HepG2 (cell line): ENCODE results near the gene FGFBP2. TPM values are rescaled to one million over a fixed set of nuclear protein-coding genes. Genes with fewer than 3 reads are reported as not detected.

Experiments
- ATAC-seq: fragments of 200-7000 bp; cut with Tn5 transposase; 3 replicates; pipeline ENCODE4 v1.9.1; 2020; ENCODE audit warnings: mild to moderate bottlenecking, moderate library complexity
- BruUV-seq: library from RNA; stranded (reverse); fragments of 400-500 nt; replicated peaks from 2 replicates; lab custom pipeline; 2021; lab: Mats Ljungman, UMichigan
- CTCF ChIA-PET: fragments of 300-600 bp; formaldehyde crosslinking; extraction: SDS; loops from one replicate; lab custom pipeline; 2021; ENCODE audit warnings: low total read pairs, inconsistent platforms, low intra/inter-chr PET ratio; lab: Yijun Ruan, JAX
- POLR2A ChIA-PET: fragments of 350-600 bp; sonication (Branson Sonifier 250); formaldehyde crosslinking; loops from one replicate; lab custom pipeline; 2020; ENCODE audit warnings: antibody characterized with exemption, inconsistent platforms; lab: Yijun Ruan, JAX
- DNase-seq: peaks from one replicate; pipeline ENCODE4 v3.0.0-alpha.2; 2015; ENCODE audit warnings: low spot score
- FAIRE-seq: peaks from 3 replicates; lab custom pipeline; 2011; peaks lifted over from hg19 to GRCh38; lab: Jason Lieb, UNC
- H2AFZ ChIP-seq: one replicate; pipeline ENCODE4 v1.6.1; 2011; ENCODE audit warnings: low read length, inconsistent platforms
- H3K27ac ChIP-seq: fragments of 300-600 bp; 3 replicates; pipeline ENCODE4 v1.8.0; 2011; ENCODE audit warnings: mixed run types, mild to moderate bottlenecking, mixed read lengths, low read length, inconsistent platforms; ENCODE audit not compliant: insufficient read depth; ENCODE audit errors: extremely low read length
- H3K27me3 ChIP-seq, 2 experiments: fragments of 200-600 bp in 1 of 2; 2 replicates in 1 of 2; 3 replicates in 1 of 2; pipeline versions ENCODE4 v1.6.0 to v1.8.0; 2011; ENCODE audit warnings: low read length in 2 of 2, mild to moderate bottlenecking in 2 of 2, moderate library complexity in 2 of 2, inconsistent platforms in 1 of 2; ENCODE audit not compliant: insufficient read depth in 2 of 2, control insufficient read depth in 1 of 2
- H3K36me3 ChIP-seq, 2 experiments: fragments of 200-600 bp in 1 of 2; replicated peaks in 1 of 2; 2 replicates in 1 of 2; 3 replicates in 1 of 2; pipeline versions ENCODE4 v1.5.1 to v1.8.0; 2011; ENCODE audit warnings: low read length in 2 of 2, inconsistent platforms in 1 of 2; ENCODE audit not compliant: insufficient read depth in 2 of 2, control insufficient read depth in 1 of 2
- H3K4me1 ChIP-seq: 2 replicates; pipeline ENCODE4 v1.5.1; 2012; ENCODE audit warnings: low read length, inconsistent platforms; ENCODE audit not compliant: insufficient read depth
- H3K4me2 ChIP-seq: 2 replicates; pipeline ENCODE4 v1.6.0; 2011; ENCODE audit warnings: low read depth, low read length, inconsistent platforms
- H3K4me3 ChIP-seq, 3 experiments: fragments of 200-600 bp in 1 of 3; sonication (generic), shearing (Covaris generic) in 1 of 3; replicated peaks in 1 of 3; 2 replicates each; pipeline ENCODE4 v1.5.1; 2011 to 2016; ENCODE audit warnings: low read length in 3 of 3, inconsistent platforms in 2 of 3, low read depth in 2 of 3, mild to moderate bottlenecking in 2 of 3, control low read depth in 1 of 3, mixed read lengths in 1 of 3; ENCODE audit not compliant: insufficient read depth in 1 of 3
- H3K79me2 ChIP-seq: one replicate; pipeline ENCODE4 v1.6.1; 2011; ENCODE audit warnings: low read length, inconsistent platforms; ENCODE audit not compliant: insufficient read depth
- H3K9ac ChIP-seq: 2 replicates; pipeline ENCODE4 v1.6.0; 2011; ENCODE audit warnings: mild to moderate bottlenecking, low read depth, low read length, inconsistent platforms; ENCODE audit not compliant: insufficient read depth
- H3K9me3 ChIP-seq: 2 replicates; pipeline ENCODE4 v1.5.1; 2012; ENCODE audit warnings: mild to moderate bottlenecking, low read length
- H4K20me1 ChIP-seq: 2 replicates; pipeline ENCODE4 v1.6.0; 2011; ENCODE audit warnings: inconsistent platforms, mild to moderate bottlenecking, low read length, moderate library complexity; ENCODE audit not compliant: insufficient read depth
- KLF6 ChIP-seq: IDR thresholded peaks from 2 replicates; pipeline ENCODE4 v1.8.0; 2016; ENCODE audit warnings: missing biosample characterization, missing genetic modification reagents
- MIER3 ChIP-seq: IDR thresholded peaks from 2 replicates; pipeline ENCODE4 v1.6.1; 2016; ENCODE audit warnings: missing compliant biosample characterization, borderline replicate concordance
- NAIF1 ChIP-seq: sonication (generic); formaldehyde crosslinking; IDR thresholded peaks from 2 replicates; pipeline ENCODE4 v1.5.0; 2020; ENCODE audit warnings: mild to moderate bottlenecking, missing genetic modification reagents, borderline replicate concordance
- POGZ ChIP-seq: sonication (generic); formaldehyde crosslinking; IDR thresholded peaks from 2 replicates; pipeline ENCODE4 v1.4.0; 2020; ENCODE audit warnings: mild to moderate bottlenecking, missing genetic modification reagents
- RFX3 ChIP-seq: IDR thresholded peaks from 2 replicates; pipeline ENCODE4 v1.6.1; 2016; ENCODE audit warnings: missing biosample characterization, missing genetic modification reagents
- SATB2 ChIP-seq: sonication (generic); formaldehyde crosslinking; IDR thresholded peaks from 2 replicates; pipeline ENCODE4 v1.5.0; 2020; ENCODE audit warnings: missing genetic modification reagents
- SOX5 ChIP-seq: IDR thresholded peaks from 2 replicates; pipeline ENCODE4 v1.6.1; 2016; ENCODE audit warnings: borderline replicate concordance
- YY1 ChIP-seq: IDR thresholded peaks from 2 replicates; pipeline ENCODE4 v1.6.1; 2011; ENCODE audit warnings: low read length, low read depth, moderate library complexity, mild to moderate bottlenecking; ENCODE audit not compliant: insufficient read depth, insufficient replicate concordance
- ZBED4 ChIP-seq: sonication (generic); formaldehyde crosslinking; IDR thresholded peaks from 2 replicates; pipeline ENCODE4 v1.4.0; 2020; ENCODE audit warnings: missing genetic modification reagents, borderline replicate concordance
- ZFP91 ChIP-seq: sonication (generic); formaldehyde crosslinking; IDR thresholded peaks from 2 replicates; pipeline ENCODE4 v1.9.0; 2022; ENCODE audit warnings: missing genetic modification reagents, mild to moderate bottlenecking, borderline replicate concordance
- ZMYM4 ChIP-seq: sonication (generic); formaldehyde crosslinking; IDR thresholded peaks from 2 replicates; pipeline ENCODE4 v1.8.1; 2023; ENCODE audit warnings: mild to moderate bottlenecking, missing genetic modification reagents
- ZNF24 ChIP-seq: fragments of 450-650 bp; IDR thresholded peaks from 2 replicates; pipeline ENCODE4 v1.6.1; 2017; ENCODE audit warnings: antibody characterized with exemption, mild to moderate bottlenecking
- ZNF30 ChIP-seq: sonication (generic); formaldehyde crosslinking; IDR thresholded peaks from 2 replicates; pipeline ENCODE4 v1.5.0; 2020; ENCODE audit warnings: mild to moderate bottlenecking, missing genetic modification reagents
- ZNF7 ChIP-seq: IDR thresholded peaks from 2 replicates; pipeline ENCODE4 v1.6.1; 2016; ENCODE audit warnings: missing biosample characterization, missing genetic modification reagents
- ZNF747 ChIP-seq: sonication (generic); formaldehyde crosslinking; IDR thresholded peaks from 2 replicates; pipeline ENCODE4 v1.8.1; 2023; ENCODE audit warnings: missing genetic modification reagents, mild to moderate bottlenecking, borderline replicate concordance
- ZNF776 ChIP-seq: sonication (generic); formaldehyde crosslinking; IDR thresholded peaks from 2 replicates; pipeline ENCODE4 v1.4.0; 2020; ENCODE audit warnings: mild to moderate bottlenecking, missing genetic modification reagents
- whole genome bisulfite sequencing: methylation state at CpG from one replicate; pipeline ENCODE4 v1.1.6; 2017; ENCODE audit warnings: low lambda C conversion rate; 5-methylcytosine and 5-hydroxymethylcytosine counted together
- in situ Hi-C: cut with HindIII; loops from 2 replicates; pipeline ENCODE4 v1.10.0; 2017; ENCODE audit warnings: low pct_unique_long_range_greater_than_20kb; ENCODE audit not compliant: extremely low pct_ligation_motif_present
- intact Hi-C: fragments of 100-400 bp; cut with micrococcal nuclease; formaldehyde crosslinking; loops from one replicate; pipeline ENCODE4 v1.10.0; 2022; ENCODE audit not compliant: unreplicated experiment
- polyA plus RNA-seq, 8 experiments: library from polyadenylated mRNA; depleted of rRNA in 3 of 8; stranded (reverse) in 7 of 8; unstranded in 1 of 8; fragments of >200 nt; fragmentation: Illumina TruSeq in 4 of 8; extraction: Trizol in 4 of 8; gene quantifications; 2 replicates each; pipeline versions ENCODE4 v1.2.1 to v1.2.3, GENCODE V29; 2011 to 2016; ENCODE audit warnings: low read depth in 4 of 8, missing spikeins in 1 of 8, mixed read lengths in 1 of 8; ENCODE audit not compliant: insufficient read depth in 1 of 8
- total RNA-seq, 5 experiments: library from RNA; depleted of rRNA; stranded (reverse); fragments of >200 nt; fragmentation: Illumina TruSeq; extraction: Trizol; gene quantifications; 2 replicates each; pipeline ENCODE4 v1.2.3, GENCODE V29; 2016; ENCODE audit warnings: low read depth in 1 of 5
- TF ChIP-seq, protein P1 (sequence below): sonication (generic); formaldehyde crosslinking; IDR thresholded peaks from 2 replicates; pipeline ENCODE4 v1.8.0; 2022; ENCODE audit warnings: mild to moderate bottlenecking, missing genetic modification reagents, borderline replicate concordance
- TF ChIP-seq, protein P2 (sequence below): sonication (generic); formaldehyde crosslinking; IDR thresholded peaks from 2 replicates; pipeline ENCODE4 v1.8.1; 2023; ENCODE audit warnings: mild to moderate bottlenecking, inconsistent platforms, moderate library complexity, missing genetic modification reagents, borderline replicate concordance

The FGFBP2 gene
- total and polyA plus RNA-seq, 2 of the 13 experiments (the other 11 are each of a cell fraction or from before 2014, with no cell fraction given) = not detected

- 16% methylated on average over 4 of the region's 4 CpGs for WGBS
- TF ChIP-seq ZNF776 (CRISPR knock-in tag) (no peak), ZNF747 (CRISPR knock-in tag) (no peak), ZFP91 (CRISPR knock-in tag) (no peak), ZNF24 (no peak), KLF6 (CRISPR knock-in tag) (no peak), RFX3 (CRISPR knock-in tag) (no peak), ZNF30 (CRISPR knock-in tag) (no peak), SATB2 (CRISPR knock-in tag) (no peak), YY1 (no peak), SOX5 (CRISPR knock-in tag) (no peak), ZBED4 (CRISPR knock-in tag) (no peak), ZMYM4 (CRISPR knock-in tag) (no peak), POGZ (CRISPR knock-in tag) (no peak), NAIF1 (CRISPR knock-in tag) (no peak), MIER3 (CRISPR knock-in tag) (no peak), ZNF7 (CRISPR knock-in tag) (no peak)
- TF ChIP-seq, protein P1, sequence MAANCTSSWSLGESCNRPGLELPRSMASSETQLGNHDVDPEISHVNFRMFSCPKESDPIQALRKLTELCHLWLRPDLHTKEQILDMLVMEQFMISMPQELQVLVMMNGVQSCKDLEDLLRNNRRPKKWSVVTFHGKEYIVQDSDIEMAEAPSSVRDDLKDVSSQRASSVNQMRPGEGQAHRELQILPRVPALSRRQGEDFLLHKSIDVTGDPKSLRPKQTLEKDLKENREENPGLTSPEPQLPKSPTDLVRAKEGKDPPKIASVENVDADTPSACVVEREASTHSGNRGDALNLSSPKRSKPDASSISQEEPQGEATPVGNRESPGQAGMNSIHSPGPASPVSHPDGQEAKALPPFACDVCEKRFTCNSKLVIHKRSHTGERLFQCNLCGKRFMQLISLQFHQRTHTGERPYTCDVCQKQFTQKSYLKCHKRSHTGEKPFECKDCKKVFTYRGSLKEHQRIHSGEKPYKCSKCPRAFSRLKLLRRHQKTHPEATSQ (CRISPR knock-in tag) = no peak
- TF ChIP-seq, protein P2, sequence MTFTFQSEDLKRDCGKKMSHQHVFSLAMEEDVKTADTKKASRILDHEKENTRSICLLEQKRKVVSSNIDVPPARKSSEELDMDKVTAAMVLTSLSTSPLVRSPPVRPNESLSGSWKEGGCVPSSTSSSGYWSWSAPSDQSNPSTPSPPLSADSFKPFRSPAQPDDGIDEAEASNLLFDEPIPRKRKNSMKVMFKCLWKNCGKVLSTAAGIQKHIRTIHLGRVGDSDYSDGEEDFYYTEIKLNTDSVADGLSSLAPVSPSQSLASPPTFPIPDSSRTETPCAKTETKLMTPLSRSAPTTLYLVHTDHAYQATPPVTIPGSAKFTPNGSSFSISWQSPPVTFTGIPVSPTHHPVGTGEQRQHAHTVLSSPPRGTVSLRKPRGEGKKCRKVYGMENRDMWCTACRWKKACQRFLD = no peak
- Histone ChIP-seq H3K9me3 (no peaks in the 10 kb centered on the region), H3K4me2 (no peak overlapping the region), H3K79me2 (no peaks in the 10 kb centered on the region), H3K36me3 (no peaks in the 10 kb centered on the region), H3K4me3 (no peak overlapping the region), H3K9ac (no peak overlapping the region), H3K27me3 (peaks cover 0 to 11% of the 10 kb centered on the region in 2 experiments; a peak in 1 of 5 replicates), H4K20me1 (no peaks in the 10 kb centered on the region), H2AFZ (no peak overlapping the region), H3K4me1 (no peaks in the 10 kb centered on the region), H3K27ac (no peak overlapping the region)
- ChIA-PET CTCF (no interaction called here), POLR2A (no interaction called here)
- no TSS peak for BruUV-seq
- ATAC-seq (no peak), DNase-seq (no peak), FAIRE-seq (no peak)
- in situ Hi-C loops = no loop called here
- intact Hi-C loops = no loop called here
Measured at GRCh38 chr4:15914291-15914690, 48.7 kb downstream of the FGFBP2 start.
